ES-I3 (cell line): Measurements from ENCODE around the gene ASTN2.

Experiments
- H3K36me3 ChIP-seq: 2 replicates; pipeline ENCODE4 v1.6.1; 2013; ENCODE audit warnings: mild to moderate bottlenecking, low read length, control low read depth, moderate library complexity; ENCODE audit not compliant: insufficient read depth
- H3K4me1 ChIP-seq: 2 replicates; pipeline ENCODE4 v1.6.1; 2013; ENCODE audit warnings: mild to moderate bottlenecking, control low read depth, low read length; ENCODE audit not compliant: insufficient read depth
- H3K9ac ChIP-seq: 2 replicates; pipeline ENCODE4 v1.6.1; 2013; ENCODE audit warnings: low read depth, mild to moderate bottlenecking, low read length, moderate library complexity
- H3K9me3 ChIP-seq: 2 replicates; pipeline ENCODE4 v1.6.1; 2013; ENCODE audit warnings: mild to moderate bottlenecking, low read length, moderate library complexity; ENCODE audit not compliant: control insufficient read depth, insufficient read depth

Gene ASTN2, protein sequence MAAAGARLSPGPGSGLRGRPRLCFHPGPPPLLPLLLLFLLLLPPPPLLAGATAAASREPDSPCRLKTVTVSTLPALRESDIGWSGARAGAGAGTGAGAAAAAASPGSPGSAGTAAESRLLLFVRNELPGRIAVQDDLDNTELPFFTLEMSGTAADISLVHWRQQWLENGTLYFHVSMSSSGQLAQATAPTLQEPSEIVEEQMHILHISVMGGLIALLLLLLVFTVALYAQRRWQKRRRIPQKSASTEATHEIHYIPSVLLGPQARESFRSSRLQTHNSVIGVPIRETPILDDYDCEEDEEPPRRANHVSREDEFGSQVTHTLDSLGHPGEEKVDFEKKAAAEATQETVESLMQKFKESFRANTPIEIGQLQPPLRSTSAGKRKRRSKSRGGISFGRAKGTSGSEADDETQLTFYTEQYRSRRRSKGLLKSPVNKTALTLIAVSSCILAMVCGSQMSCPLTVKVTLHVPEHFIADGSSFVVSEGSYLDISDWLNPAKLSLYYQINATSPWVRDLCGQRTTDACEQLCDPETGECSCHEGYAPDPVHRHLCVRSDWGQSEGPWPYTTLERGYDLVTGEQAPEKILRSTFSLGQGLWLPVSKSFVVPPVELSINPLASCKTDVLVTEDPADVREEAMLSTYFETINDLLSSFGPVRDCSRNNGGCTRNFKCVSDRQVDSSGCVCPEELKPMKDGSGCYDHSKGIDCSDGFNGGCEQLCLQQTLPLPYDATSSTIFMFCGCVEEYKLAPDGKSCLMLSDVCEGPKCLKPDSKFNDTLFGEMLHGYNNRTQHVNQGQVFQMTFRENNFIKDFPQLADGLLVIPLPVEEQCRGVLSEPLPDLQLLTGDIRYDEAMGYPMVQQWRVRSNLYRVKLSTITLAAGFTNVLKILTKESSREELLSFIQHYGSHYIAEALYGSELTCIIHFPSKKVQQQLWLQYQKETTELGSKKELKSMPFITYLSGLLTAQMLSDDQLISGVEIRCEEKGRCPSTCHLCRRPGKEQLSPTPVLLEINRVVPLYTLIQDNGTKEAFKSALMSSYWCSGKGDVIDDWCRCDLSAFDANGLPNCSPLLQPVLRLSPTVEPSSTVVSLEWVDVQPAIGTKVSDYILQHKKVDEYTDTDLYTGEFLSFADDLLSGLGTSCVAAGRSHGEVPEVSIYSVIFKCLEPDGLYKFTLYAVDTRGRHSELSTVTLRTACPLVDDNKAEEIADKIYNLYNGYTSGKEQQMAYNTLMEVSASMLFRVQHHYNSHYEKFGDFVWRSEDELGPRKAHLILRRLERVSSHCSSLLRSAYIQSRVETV (N-terminal part only)

DNA sequence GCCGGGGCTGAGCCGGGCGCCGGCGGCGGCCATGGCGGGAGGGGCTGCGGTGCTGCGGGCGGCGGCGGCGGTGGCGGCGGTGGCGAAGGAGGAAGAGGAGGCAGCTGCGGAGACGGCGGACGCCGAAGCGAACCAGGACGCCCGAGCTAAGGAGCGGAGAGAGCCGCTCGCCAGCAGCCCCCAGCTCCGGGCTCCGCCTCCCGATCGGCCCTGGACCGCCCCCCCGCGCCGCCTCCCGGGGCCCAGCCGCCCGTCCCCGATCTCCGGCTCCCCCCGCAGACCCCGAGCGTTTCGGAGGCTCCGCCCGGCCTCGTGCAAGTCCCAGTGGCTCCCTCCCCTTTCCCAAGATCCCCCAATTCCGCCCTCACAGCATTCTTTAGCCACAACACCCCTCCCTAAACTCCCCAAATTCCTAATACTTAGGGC lies at the start of gene ASTN2:
ASTN2 (minus strand) TSS at position 152 of the 426 bp plus-strand sequence; CDS start at position 33, 119 bp downstream.
- H3K4me1 ChIP-seq: no peaks in the 10 kb centered on the region
- peak within 1 kb of the TSS; percentile 72 for H3K9ac ChIP-seq
- H3K36me3 ChIP-seq: no peaks in the 10 kb centered on the region
- no peaks in the 10 kb centered on the region for H3K9me3 ChIP-seq

DNA sequence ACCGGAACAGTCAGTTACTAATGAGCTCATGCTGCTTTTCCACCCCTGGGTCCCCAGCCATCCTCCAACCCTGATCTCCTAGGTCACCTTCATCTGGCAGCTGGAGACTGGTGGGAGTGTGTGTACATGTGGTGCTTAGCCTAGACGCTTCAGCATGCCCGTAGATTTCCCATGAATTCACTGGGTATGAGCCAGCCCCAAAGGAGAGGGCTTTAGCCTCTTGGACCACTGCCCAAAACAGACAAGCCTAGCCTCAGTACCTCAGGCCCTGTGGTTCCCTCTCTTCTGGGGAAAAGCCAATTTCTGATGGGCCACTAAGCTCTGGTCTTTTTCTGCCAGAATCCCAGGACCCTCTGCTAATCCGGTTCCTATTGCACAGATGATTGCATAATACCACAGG lies 48.0 kb upstream of the ASTN2 start:
- no peaks in the 10 kb centered on the region for H3K9me3 ChIP-seq
- no peaks in the 10 kb centered on the region for H3K4me1 ChIP-seq
- H3K9ac ChIP-seq: no peak overlapping the region
- H3K36me3 ChIP-seq: no peaks in the 10 kb centered on the region

DNA sequence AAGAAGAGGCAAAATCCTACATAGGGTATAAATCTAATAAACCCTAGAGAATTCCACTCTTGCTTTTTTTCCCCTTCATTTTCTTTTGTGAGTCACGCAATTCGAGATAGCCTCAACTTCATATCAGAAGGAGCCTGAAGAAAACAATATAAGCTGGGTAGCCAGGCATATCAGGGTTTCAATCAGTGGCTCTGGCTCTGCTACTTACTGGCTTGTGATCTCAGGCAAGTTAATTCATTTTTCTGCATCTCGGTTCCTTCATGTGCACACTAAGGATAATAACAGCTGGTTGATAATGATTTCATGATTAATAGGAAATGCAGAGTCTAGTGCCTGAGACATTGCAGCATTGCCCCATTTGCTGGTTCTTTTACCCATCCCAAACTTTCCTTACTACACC lies 46.5 kb upstream of the ASTN2 start:
- Histone ChIP-seq H3K9me3 (no peaks in the 10 kb centered on the region), H3K4me1 (no peaks in the 10 kb centered on the region), H3K9ac (no peak overlapping the region), H3K36me3 (no peaks in the 10 kb centered on the region)

DNA sequence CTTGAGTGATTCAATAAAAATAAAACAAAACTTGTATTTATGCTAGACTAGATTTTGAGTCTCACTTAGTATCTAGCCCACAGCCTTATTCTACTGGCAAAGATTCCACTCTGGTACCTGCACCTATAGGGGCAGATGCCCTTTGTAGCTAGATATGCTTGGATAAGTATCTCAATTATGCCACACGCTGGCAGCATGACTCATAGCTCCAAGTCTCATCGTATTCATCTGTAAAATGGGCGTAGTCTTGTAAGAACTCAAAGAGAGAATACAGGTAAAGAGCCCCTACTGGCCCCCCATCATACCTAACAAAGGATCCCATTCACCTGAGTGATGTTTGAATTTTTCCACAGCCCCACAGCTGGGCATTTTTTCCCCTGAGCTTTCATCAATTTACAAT lies 45.9 kb upstream of the ASTN2 start:
- no peaks in the 10 kb centered on the region for H3K4me1 ChIP-seq
- no peak overlapping the region for H3K9ac ChIP-seq
- no peaks in the 10 kb centered on the region for H3K9me3 ChIP-seq
- no peaks in the 10 kb centered on the region for H3K36me3 ChIP-seq

DNA sequence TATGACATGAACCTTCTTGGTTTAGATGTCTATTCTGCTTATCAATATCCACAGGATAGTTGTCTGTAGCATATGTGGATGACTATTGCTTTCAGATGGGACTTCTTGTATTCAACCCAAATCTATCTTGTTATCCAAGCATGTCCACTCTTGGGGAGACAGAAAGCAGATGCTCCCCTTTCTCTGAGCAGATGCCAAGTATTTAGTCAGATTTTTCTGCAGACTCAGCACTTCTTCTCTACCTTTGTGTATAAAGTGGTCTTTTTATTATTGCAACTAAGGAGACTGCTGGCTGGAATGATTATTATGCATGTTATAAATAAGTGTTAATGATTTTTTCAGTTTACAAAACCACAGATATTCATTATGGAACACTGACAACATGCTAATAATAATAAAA lies 45.1 kb upstream of the ASTN2 start:
- Histone ChIP-seq H3K4me1 (no peaks in the 10 kb centered on the region), H3K9ac (no peak overlapping the region), H3K9me3 (no peaks in the 10 kb centered on the region), H3K36me3 (no peaks in the 10 kb centered on the region)

DNA sequence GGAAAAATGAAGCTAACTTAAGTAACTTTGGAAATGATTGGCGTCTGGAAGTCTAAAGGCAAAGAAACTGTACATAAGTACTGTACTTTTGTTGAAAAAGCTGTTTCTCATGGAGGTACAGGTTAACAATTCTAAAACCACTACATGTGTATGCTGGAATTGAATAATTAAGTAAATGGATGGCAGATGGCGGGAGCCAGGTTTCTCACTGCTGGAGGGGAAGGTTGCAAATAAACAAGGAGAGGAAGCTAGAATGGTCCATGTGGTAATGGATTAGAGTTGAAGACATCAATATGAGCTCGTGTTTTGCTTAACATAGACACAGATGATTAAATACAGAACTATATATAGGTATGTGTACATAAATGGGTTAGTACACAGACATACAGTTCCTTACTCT lies 43.2 kb upstream of the ASTN2 start:
- no peaks in the 10 kb centered on the region for H3K9me3 ChIP-seq
- no peaks in the 10 kb centered on the region for H3K4me1 ChIP-seq
- no peak overlapping the region for H3K9ac ChIP-seq
- no peaks in the 10 kb centered on the region for H3K36me3 ChIP-seq

DNA sequence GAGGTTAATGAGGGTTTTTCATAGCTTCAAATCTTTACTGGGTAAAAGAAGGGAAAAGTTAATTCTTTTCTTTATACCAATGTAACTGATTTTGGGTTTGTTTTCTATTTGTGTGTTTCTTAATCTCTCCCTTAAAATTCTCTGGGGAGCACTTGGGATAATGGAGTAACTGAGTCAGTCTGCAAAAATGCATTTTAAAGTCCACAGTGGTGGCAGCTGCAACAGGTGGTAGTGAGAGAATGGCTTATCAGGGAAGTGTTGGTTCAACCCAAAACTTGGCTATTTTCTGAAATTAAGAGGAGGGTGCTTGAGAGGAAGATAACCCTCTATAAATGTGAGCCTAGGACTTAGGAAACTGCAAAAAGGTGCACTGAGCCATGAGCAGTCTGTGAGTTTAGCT lies 39.9 kb upstream of the ASTN2 start:
- H3K9me3 ChIP-seq: no peaks in the 10 kb centered on the region
- H3K4me1 ChIP-seq: no peaks in the 10 kb centered on the region
- no peak overlapping the region for H3K9ac ChIP-seq
- no peaks in the 10 kb centered on the region for H3K36me3 ChIP-seq

DNA sequence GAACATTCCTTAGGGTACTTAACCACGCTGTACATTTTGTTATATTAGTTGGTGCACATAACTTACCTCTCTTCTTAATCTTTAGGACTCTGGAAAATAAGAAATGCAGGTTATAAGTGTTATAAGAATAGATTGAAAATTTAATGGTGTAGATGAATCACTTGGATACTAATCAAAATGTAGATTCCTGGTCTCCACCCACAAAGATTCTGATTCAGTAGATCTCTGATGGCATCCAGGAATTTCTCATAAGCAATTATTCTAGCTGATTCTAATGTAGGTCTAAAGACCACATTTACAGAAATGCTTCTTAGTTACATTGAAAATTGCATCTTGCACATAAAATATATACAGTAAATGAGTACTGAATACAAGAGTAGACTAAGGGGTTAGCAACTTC lies 38.9 kb upstream of the ASTN2 start:
- Histone ChIP-seq H3K9ac (no peak overlapping the region), H3K9me3 (no peaks in the 10 kb centered on the region), H3K36me3 (no peaks in the 10 kb centered on the region), H3K4me1 (no peaks in the 10 kb centered on the region)

DNA sequence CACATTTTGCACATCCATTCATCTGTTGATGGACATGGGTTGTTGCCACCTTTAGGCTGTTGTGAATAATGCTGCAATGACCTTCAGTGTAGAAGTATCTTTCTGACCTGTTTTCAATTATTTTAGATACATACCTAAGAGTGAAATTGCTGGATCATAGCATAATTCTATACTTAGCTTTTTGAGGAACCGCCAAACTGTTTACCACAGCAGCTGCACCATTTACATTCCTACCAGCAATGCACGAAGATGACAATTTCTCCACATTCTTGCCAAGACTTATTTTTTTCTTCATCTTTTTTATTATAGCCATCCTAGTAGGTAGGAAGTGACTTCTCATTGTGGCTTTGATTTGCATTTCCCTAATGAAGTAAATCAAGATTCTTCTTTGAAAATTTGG lies 36.5 kb upstream of the ASTN2 start:
- no peaks in the 10 kb centered on the region for H3K36me3 ChIP-seq
- no peak overlapping the region for H3K9ac ChIP-seq
- no peaks in the 10 kb centered on the region for H3K4me1 ChIP-seq
- no peaks in the 10 kb centered on the region for H3K9me3 ChIP-seq

DNA sequence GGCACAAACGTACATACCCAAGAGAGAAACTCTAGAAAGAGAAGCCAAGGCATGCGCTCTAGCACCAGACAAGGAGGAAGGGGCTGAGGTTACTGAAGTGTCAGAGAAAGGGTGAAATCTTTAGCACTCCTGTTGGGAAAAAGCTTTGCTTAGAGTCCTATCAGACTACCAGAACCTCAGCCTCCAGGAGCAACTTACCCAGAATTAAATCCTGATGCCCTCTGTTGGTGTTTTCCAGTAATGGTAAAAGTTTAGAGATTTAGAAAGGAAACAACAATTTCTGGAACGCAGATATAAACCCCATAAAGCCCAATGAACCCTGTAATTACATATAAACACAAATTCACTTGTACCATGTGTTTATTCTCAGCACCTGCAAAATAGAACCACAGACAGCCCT lies 33.2 kb upstream of the ASTN2 start:
- Histone ChIP-seq H3K9ac (no peak overlapping the region), H3K4me1 (no peaks in the 10 kb centered on the region), H3K9me3 (no peaks in the 10 kb centered on the region), H3K36me3 (no peaks in the 10 kb centered on the region)

DNA sequence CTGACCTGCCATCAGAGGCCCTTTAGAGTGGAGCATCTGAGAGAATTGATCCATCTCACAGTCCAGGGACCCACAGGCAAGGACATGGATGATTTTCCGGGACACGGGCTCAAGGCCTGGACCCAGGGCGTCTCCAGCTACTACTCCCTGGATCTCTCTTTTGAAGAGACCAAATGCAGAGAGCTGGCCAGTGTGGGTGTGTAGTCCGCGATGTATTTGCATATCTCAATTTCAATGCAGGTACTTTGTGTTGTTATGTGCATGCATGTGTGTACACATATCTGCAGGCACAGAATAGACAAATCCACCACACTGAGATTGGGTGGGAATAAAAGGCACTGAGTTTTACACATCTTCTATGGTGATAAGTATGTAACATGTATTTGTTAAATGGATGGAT lies 30.8 kb upstream of the ASTN2 start:
- Histone ChIP-seq H3K9me3 (no peaks in the 10 kb centered on the region), H3K36me3 (no peaks in the 10 kb centered on the region), H3K9ac (no peak overlapping the region), H3K4me1 (no peaks in the 10 kb centered on the region)

DNA sequence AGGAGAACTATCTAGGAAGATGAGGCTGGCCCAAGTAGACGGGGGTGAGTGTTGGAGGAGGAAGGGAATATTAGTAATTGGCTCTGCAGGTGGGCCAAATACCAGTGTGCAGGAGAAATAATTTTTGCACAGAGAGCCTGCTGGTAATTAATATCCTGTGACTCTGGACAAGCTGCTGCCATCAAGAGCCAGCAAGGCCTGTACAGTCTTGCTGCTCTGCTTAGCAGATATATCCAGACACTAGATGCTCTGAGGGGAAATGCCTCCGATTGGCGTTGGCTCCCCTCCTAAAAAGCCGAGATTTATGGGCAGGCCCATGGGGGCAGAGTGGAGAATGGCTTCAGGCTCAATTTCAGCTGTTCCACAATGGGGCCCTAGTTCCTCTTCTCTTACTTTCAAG lies 29.6 kb upstream of the ASTN2 start:
- H3K4me1 ChIP-seq: no peaks in the 10 kb centered on the region
- H3K9ac ChIP-seq: no peak overlapping the region
- H3K36me3 ChIP-seq: no peaks in the 10 kb centered on the region
- H3K9me3 ChIP-seq: no peaks in the 10 kb centered on the region

DNA sequence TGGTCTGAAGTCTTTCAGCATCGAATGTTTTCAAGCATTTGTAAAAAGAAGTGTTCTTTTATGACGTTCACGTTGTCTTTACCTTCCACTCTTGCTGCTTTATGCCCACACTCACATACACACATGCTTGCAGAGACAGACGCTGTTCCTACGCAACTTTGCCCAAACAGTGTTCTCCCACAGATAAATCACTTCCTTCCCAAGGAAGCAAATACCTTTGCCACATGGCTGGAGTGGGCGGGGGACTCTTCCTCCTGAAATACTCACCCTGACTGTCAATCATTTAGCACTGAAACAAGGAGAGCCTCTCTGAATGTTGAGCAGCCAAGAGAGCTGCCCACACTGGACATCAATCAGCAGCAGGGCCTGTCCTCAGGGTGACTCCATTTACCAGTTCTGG lies 22.4 kb upstream of the ASTN2 start:
- H3K4me1 ChIP-seq: peaks cover 10% of the 10 kb centered on the region
- no peaks in the 10 kb centered on the region for H3K36me3 ChIP-seq
- H3K9ac ChIP-seq: no peak overlapping the region
- no peaks in the 10 kb centered on the region for H3K9me3 ChIP-seq

DNA sequence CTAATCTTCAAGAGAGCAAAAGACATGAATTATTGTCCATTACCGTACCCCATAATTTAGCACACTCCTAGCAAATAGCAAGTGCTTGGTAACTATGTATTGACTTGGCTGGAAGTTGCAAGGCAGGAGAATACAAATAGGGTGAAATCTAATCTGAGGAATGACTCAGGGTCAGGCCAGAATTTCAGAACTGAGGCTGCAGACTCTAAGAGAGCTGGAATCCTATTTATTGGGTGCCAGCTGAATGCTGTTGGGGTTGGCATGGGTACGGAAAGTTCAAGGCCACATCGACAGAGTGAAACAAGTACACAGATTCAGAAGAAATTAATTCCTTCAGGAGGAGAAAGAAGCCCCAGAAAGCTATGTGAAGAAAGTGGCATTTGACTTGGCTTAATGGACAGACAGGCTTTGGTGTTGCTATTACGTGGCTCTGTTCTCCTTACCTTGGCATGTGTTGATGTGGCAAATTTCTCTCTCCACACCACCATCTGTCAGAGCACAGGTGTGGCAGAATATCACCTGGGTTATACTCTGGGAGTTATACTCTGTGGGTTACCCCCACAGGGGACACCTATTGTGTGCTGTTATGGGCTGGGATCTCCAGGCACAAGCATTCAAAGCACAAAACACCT lies 20.9 kb upstream of the ASTN2 start:
- Histone ChIP-seq H3K4me1 (peaks cover 10% of the 10 kb centered on the region), H3K9me3 (no peaks in the 10 kb centered on the region), H3K36me3 (no peaks in the 10 kb centered on the region), H3K9ac (no peak overlapping the region)
